Jurkat, Clone E6-1 (cell line): ENCODE measurements around the gene PTPN9.
A peak's percentile ranks its signal among the peaks of the same experiment; 100 is the strongest.
"Not testable (repeated sequence)": the region's sequence is repeated elsewhere in the genome, so short reads cannot be mapped to it uniquely, and the experiment has no call there.

ENCODE experiments used
- DNase-seq: peaks from one replicate; pipeline ENCODE4 v3.0.0-alpha.2; 2011; ENCODE audit warnings: low read depth, low spot score
- H3K4me3 ChIP-seq: 2 replicates; pipeline ENCODE4 v1.5.1; 2011; ENCODE audit warnings: mild to moderate bottlenecking, low read length, control low read depth, moderate library complexity

Gene PTPN9

GRCh38 chr15:75459581-75459980 is 119.5 kb downstream of the PTPN9 start:
- no peak for DNase-seq

GRCh38 chr15:75456710-75457109 is 122.4 kb downstream of the PTPN9 start:
- DNase-seq, result no peak
- no peak overlapping the region for H3K4me3 ChIP-seq

More at GRCh38 chr15:75459581-75459980, 119.5 kb downstream of the PTPN9 start:
- no peak overlapping the region for H3K4me3 ChIP-seq

GRCh38 chr15:75455982-75456531 is 123.1 kb downstream of the PTPN9 start:
- peak; percentile 41 for DNase-seq
- peak overlapping the region; percentile 89 for H3K4me3 ChIP-seq

- peak; percentile 67 for DNase-seq
- peak overlapping the region; percentile 89 for H3K4me3 ChIP-seq
These were observed 123.6 kb downstream of the PTPN9 start for GRCh38 chr15:75455424-75455981.

GRCh38 chr15:75454471-75455378 is 124.4 kb downstream of the PTPN9 start:
- peak overlapping the region; percentile 89 for H3K4me3 ChIP-seq
- peak; percentile 55 for DNase-seq

GRCh38 chr15:75453703-75454470 is 125.2 kb downstream of the PTPN9 start:
- peak; percentile 100 for DNase-seq

GRCh38 chr15:75452865-75453702 is 126.0 kb downstream of the PTPN9 start:
- peak; percentile 58 for DNase-seq
- H3K4me3 ChIP-seq, result peak overlapping the region; percentile 99

More at GRCh38 chr15:75453703-75454470, 125.2 kb downstream of the PTPN9 start:
- H3K4me3 ChIP-seq, result peak overlapping the region; percentile 99

- DNase-seq, result peak; percentile 80
- peak overlapping the region; percentile 99 for H3K4me3 ChIP-seq
These were observed 126.7 kb downstream of the PTPN9 start for GRCh38 chr15:75452364-75452864.

GRCh38 chr15:75451674-75452363 is 127.3 kb downstream of the PTPN9 start, which contains the start of gene SIN3A:
TSS of gene SIN3A (minus strand) at chr15:75451690. CDS start at chr15:75430375, 21,315 bp downstream.
- peak; percentile 100 for DNase-seq
- peak within 1 kb of the TSS; percentile 99 for H3K4me3 ChIP-seq

- peak overlapping the region; percentile 82 for H3K4me3 ChIP-seq
- no peak for DNase-seq
These were observed 127.9 kb downstream of the PTPN9 start for GRCh38 chr15:75451202-75451673.

GRCh38 chr15:75450307-75451201 is 128.6 kb downstream of the PTPN9 start:
- DNase-seq, result peak; percentile 95
- peak overlapping the region; percentile 92 for H3K4me3 ChIP-seq

- peak overlapping the region; percentile 92 for H3K4me3 ChIP-seq
- no peak for DNase-seq
These were observed 129.4 kb downstream of the PTPN9 start for GRCh38 chr15:75449585-75450306.

- not testable (repeated sequence) for H3K4me3 ChIP-seq, DNase-seq
These were observed 130.9 kb downstream of the PTPN9 start for GRCh38 chr15:75448171-75448570.

- DNase-seq, result peak; percentile 82
- H3K4me3 ChIP-seq, result no peak overlapping the region
These were observed 133.0 kb downstream of the PTPN9 start for GRCh38 chr15:75446151-75446550.

GRCh38 chr15:75445324-75445723 is 133.8 kb downstream of the PTPN9 start:
- H3K4me3 ChIP-seq, DNase-seq: not testable (repeated sequence)

- DNase-seq, H3K4me3 ChIP-seq: not testable (repeated sequence)
These were observed 135.1 kb downstream of the PTPN9 start for GRCh38 chr15:75443972-75444453.
